ENCODE measurements around the gene CREB5.

The CREB5 gene

DNA sequence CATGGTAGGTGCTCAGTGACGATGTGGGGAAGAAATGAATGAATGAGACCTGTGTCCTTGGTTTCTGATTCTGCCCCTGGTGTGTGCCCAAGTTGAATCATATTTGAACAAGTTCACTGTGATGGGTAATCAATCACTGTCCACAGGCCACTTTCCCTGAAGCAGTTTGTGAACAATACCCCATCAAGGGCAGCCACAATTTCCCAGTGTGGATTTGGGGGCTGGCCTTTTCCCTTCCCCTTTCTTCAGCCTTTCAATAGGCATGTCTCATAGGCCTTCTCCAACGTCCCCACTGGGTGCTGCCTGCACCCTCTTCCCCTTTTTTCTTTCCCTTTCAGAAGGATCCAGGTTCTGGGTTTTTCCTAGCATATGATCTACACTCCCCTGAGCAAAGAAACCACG is 64.7 kb downstream of the CREB5 start:
- no peak for DNase-seq (ENCODE audit: low read depth, low spot score)

DNA sequence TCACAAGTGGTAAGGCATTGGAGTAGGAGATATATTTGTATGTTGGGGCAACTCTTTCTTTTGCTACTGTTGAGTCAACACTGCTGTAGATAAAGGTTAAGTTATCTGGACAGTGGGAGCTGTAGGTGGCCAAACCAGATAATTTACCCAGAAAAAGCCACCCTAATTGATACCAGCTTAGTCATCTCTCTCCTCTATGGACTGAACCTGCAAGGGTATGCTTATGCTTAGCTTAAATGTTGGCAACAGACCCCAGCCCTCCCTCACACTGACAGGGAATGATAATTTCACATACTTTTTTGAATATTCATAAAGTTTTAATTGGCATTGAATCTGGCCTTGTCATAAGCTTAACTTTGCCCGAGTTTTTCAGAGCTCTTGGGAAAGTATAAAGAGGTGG is 66.3 kb downstream of the CREB5 start:
- no peak for DNase-seq (ENCODE audit: low read depth, low spot score)

DNA sequence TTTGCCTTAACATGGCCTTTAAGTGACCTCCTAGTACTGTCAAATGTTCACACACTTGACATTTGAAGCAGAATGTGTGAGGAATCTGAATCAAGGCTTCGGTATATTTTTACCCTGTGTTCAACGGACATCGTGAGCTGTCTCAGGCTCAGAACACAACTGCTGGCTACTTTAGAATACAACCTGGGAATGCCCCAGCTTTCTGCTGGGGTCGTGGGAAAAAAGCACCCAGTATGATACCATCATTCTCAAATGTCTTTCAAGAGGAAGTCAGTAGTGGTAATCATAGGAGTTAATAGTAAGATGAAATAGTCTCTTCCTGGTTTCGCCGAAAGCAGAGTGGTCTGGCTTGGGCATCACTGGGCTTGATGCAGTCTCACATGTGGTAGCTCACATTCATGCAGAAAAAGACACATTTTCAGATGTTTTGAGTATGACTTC is 67.2 kb downstream of the CREB5 start:
- no peak for DNase-seq (ENCODE audit: low read depth, low spot score)

DNA sequence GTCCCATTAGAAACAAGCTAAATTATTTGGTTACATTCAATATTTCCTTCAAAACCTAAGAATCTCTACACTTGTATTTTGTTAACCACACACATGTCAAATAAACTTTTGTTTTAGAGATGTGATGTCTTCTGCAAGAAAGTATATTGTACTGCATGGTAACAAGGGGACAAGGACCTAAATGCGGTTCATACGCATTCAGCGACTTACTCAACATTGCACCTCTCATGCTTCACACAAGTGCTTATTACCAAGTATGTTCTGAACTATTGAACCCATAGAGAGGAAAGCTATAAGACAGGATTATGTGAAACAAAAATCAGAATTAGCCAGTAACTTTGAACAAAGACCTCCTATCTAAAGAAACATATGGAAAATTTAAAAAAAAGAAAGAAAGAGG is 68.3 kb downstream of the CREB5 start:
- DNase-seq (ENCODE audit: low read depth, low spot score) = no peak

DNA sequence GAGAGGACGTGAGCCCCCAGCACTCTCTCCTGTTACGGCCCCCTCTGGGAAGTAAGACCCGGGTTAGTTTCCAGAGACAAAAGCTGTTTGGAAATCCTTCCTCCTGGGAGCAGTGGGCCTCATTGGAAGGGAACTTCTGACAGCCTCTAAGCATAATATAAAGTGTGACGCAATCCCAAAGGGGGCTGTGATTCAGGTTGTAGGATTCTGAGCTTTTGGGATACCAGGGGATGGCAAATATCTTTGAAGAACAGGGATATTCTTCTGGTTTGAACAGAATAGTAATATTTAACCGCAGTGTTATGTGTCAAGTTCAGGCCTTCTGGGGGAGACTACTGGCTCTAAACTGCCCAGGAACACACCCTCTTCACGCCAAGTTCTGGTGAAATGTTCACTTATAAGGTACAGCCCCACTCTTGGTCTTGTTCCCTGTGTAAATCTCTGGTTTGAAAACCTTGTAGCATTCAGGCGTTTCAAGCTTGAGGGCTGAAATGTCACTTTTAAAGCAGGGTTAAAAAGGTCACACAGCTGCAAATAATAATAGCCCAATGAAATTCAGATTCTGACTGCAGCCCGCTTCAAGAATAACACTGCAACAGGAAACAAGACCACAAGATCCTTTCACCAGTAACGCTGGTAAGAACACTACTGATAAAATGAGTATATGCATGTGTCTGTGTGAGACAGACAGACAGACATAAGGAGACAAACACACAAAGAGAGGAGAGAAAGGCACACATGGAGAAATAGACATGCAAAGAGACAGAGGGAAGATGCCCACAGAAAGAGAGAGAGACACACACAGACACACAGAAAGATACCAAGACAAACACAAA is 69.0 kb downstream of the CREB5 start:
- DNase-seq (ENCODE audit: low read depth, low spot score) = no peak

DNA sequence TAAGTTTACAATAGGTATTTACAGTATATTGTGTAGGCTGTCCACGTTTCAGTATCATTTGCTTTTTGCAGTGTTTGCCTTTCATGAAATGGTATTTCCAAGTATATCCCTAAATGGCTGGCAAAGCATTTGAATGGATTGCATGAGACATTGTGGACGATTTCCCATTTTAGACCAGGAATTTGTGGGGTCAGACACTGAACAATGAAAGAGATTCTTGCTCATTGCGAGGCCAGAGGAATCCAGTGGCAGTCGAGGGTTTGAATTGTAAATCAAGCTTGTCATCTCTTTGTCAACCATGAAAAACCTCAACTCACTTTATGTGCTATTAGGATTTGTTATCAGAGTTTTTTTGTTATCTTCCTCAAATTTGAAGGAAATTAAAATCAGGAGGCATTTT is 70.8 kb downstream of the CREB5 start:
- DNase-seq (ENCODE audit: low read depth, low spot score) = no peak

DNA sequence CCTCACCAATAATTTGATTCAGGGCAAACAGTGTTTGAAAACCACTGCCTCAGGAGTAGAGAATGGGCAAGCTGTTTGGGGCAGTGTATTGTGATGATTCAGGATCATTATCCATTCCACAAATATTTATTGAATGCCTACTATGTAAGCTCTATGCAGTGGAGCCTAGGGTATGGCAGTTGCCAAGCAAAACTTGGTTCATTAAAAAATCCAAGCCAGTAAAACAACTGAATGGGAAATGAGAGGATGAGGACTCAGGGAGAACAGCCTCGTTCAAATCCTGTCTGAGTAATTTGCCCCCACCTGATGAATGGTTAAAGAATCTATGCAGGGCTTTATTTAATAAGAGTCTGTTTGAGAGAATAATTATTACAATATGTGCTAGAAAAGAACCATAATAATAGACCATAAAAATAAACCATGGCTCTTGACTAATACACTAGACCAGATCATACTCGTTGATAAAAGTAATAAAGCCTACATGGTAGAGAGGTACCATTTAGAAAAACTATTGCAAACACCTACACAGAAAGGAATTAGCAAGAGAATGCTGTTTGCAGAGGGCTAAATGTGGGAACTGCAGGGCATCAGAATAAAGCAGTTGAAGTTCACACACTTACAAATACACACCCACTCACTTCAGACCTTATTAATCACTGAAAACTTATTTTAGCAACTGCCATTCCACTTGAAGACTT is 71.7 kb downstream of the CREB5 start:
- DNase-seq (ENCODE audit: low read depth, low spot score) = no peak

DNA sequence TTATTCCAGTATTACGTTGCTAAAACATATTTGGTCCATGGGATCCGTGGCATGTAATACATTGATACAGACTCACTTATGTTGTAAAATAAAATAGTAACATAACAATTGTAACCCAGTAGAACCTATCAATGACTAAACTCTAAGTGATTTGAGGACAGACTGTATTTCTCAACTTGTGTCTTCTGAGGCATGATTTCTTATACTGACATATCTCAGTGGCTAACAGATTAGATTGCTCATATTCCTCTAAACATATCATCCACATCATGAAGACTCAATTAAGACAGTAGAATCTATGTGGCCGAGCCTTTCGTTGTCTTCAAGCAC is 72.3 kb downstream of the CREB5 start:
- no peak for DNase-seq (ENCODE audit: low read depth, low spot score)

DNA sequence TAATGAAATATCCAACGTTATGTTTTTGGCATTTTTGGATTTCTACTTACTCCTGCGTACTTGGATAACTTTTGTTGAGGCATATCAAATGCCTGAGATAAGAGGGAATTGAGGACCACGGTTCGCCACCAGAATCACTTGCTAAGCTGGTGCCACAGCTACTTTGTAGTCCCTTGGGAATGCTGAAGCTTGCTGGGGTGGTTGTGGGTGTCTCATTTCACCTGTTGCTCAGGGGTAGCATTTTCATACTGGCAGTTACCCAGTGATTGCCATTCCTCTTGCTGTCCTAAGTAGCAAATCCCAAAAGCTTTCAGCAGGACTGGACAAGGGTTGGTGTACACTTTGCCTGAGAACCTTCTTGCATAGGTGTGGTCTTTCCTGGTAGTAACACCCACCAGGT is 75.2 kb downstream of the CREB5 start:
- DNase-seq (ENCODE audit: low read depth, low spot score) = no peak

DNA sequence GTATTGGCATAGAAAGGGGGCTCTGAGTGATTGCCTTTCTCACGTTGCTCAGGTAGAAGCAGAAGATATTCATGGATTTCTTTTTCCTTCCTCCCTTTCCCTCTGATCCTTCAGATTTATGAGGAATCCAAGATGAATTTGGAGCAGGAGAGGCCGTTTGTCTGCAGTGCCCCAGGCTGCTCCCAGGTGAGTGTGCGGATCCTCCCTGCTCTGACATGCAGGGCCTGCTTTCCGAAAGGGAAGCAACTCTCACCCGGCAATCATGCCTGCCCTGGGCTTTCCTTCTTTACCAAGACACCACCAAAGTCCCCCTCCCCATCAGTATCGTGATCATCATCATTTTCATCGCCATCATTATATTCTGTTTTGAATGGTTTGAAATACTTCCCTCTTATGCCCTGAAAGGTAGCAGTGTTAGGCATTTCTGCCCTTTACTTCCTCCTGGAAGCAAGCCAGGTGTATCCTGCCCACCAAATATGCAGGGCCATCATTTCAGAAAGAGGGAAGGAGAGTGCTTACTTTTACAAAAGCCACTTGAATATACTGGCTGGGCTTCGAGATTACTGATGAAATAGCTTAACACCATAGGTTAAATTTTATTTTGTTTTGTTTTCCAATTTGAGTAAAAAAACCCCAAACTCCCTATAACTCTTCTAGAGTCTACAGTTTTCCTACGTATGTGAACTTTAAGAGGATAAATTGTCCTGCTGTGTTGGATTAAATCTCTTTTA is 75.9 kb downstream of the CREB5 start:
- DNase-seq (ENCODE audit: low read depth, low spot score) = no peak

DNA sequence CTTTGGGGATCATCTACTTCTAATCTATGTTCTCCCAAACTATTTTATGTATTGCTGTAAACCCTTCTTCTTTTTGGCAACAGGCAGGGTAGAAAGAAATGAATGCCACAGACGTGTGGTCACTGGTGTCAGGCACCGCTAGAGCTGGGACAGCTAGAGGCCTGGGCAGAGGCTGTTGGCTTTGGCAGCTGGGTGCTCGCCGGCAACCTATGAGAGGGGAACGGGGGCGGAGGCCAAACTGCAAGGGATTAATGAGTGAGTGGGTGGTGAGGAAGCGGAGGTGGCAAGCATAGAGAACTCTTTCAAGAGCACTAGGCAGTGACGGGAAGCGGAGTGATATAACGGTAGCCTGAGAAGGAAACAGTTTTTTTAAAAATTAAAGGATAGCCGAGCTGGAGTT is 78.5 kb downstream of the CREB5 start:
- DNase-seq (ENCODE audit: low read depth, low spot score) = no peak

DNA sequence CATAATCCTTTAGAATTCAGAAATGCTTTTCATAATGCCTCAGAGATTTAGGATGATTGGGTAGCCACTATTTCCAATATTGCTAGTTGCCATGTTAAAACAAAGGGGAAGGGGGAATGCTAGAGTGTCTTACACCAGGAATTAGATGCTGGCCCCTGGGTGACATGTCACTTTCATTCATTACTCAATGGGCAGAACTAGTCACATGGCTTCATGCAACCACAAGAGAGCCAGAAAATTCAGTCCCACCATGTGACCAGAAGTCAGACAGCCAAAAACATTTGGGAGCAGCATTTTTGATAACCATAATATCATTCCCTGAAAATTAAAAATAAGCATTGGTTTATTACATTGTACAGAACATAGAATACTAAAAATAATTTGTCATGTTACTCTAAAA is 81.2 kb downstream of the CREB5 start:
- no peak for DNase-seq (ENCODE audit: low read depth, low spot score)

DNA sequence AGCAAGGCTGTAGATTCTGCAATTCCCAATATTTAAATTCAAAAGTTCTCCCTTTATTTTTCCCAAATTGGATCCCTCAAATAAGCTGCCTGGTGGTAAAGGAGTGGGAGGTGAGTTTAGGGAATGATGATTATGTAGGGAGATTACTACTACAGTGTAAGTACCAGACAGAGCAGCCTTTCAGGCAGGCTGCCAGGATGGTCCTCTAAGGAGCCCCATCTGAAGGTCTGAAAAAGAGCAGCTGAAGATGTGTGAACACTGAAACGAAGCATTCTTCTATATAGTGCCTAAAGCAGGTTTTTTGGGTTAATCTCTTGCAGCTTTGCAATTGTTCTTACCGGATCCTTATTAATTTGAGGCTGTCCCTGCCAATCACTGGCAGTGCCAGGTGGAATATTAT is 84.7 kb downstream of the CREB5 start:
- no peak for DNase-seq (ENCODE audit: low read depth, low spot score)

DNA sequence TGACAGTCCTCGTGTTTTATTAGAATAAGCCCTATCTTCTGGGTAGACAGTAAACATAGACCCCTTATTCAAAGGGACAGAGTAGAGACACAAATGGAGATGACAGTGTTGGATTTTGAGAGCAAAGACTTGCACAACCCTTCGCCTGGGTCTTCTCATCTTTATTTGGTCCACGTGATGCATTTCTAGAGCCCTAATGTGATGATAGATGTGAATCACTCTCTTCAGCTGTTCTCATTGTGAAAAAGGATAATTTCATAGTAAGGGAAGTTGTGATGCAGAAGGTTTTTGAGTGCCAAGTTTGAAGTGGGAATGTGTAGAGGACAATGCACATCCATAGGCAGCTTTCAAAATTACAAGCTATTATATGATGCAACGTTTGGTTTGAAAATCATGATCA is 86.3 kb downstream of the CREB5 start:
- no peak for DNase-seq (ENCODE audit: low read depth, low spot score)

DNA sequence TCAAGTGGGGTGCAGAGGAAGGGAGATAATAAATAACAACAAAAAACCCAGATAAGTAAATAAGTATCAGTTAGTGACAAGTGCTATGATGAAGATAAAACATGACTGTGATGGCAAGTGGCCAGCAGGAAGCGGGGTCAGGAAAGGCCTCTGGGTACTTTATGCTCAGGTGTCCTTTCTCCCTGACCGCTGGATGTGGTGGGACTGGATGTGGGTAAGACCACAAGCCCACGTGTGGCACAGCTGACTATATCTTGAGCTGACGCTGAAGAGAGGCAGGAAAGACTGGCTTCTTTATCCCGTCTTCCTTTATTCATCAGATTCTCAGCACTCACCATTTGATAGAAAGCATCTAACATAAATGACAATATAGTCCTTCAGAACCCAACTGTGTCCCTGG is 87.8 kb downstream of the CREB5 start:
- no peak for DNase-seq (ENCODE audit: low read depth, low spot score)

DNA sequence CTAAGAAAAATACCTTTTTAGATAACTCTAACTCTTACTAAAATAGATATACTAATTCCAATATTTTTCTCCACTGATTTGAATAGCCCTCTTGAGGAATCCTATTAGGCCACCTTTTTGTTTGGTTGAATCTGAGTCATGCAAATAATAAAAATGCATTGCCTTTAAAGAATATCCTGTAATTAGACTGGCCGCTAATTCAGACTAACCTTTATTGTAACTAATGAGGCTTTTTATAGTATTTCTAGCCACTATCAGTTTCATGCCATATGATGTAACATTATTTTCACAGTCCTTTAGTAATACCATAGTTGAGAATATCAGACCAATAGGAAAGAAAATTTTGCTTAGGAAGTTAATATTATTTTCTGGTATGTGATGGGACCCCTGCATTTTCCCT is 90.1 kb downstream of the CREB5 start:
- DNase-seq (ENCODE audit: low read depth, low spot score) = no peak

DNA sequence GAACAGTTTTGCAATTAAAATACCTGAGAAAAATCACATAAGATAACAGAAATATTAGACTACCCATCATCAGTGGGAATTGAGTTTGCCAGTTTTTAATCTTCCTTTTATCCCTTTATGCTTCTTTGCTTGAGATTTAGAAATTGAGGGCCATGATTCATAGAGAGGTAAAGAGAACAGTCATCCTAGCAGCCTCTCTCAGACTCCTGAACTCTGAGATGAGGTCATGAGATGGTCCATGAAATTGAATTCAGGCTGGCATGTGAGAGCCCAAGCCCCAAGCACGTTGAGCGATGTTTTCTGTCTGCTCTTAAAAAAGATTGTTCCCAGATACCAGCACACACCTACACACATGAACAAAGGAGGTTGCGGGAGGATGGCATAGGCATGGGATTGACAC is 91.1 kb downstream of the CREB5 start:
- DNase-seq (ENCODE audit: low read depth, low spot score) = no peak

DNA sequence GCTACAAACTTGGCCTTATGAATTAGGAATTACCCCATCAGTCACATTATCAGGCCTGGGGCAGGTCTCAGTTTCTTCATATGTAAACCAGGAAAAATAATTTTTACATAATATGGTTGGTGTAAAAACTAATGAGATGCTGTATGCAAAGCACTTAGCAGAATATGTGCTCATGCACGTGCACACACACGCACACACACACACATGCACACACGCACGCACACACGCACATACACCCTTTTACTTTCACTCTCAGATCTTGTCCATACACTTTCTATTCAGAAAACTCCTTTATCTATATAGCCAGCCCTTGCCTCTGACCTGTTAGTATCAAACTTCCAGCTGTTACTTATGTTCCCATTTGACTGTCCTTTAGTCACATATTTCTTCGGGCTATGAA is 92.7 kb downstream of the CREB5 start:
- DNase-seq (ENCODE audit: low read depth, low spot score) = no peak

DNA sequence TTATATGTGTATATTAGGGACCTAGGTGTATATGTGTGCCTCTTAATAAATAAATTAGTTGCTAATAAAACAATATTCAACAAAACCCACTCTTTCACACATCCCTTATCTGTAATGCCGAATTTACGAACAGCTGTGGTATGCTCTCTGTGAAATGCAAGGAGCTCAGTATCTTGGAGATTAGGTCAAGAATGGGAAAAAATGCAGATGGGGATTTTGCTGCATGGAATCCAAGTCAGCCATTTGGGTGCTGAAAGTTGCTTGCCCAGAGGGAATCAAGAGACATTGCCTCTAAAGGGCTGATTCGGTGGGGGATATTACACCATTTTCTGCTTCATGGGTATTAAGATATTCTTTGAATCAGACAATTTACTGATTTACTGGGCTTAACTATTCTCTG is 93.5 kb downstream of the CREB5 start:
- DNase-seq (ENCODE audit: low read depth, low spot score) = no peak

DNA sequence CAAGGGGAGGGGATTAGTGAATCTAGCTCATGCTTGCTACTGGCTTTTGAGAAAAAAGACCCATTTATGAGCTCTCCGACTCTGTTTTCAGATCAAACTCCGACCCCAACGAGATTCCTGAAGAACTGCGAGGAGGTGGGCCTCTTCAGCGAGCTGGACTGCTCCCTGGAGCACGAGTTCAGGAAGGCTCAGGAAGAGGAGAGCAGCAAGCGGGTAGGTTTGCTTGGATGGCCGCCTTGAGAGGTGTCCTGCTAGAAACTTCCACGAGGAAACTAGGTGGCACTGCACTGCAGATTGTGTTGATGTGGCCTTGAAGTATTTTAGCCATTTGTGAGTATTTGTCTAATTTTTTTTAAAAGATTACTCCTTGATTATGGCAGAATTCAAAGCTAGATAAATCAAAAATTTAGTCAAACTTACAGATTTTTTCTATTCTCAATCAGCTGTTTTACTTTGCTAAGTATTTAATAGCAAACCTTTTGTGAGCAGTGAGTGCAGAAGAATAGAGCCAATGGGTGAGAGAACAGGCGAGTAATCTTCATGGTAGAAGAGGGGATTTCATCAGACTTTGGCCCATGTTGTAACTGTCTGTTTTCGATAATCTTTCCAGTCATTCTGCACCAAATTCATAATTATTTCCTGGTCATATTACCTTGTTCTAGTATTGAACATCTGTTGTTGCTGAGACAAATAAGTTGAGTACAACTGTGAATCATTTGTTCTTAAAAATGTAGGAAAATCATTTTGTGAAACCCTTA is 95.4 kb downstream of the CREB5 start:
- no peak for DNase-seq (ENCODE audit: low read depth, low spot score)

DNA sequence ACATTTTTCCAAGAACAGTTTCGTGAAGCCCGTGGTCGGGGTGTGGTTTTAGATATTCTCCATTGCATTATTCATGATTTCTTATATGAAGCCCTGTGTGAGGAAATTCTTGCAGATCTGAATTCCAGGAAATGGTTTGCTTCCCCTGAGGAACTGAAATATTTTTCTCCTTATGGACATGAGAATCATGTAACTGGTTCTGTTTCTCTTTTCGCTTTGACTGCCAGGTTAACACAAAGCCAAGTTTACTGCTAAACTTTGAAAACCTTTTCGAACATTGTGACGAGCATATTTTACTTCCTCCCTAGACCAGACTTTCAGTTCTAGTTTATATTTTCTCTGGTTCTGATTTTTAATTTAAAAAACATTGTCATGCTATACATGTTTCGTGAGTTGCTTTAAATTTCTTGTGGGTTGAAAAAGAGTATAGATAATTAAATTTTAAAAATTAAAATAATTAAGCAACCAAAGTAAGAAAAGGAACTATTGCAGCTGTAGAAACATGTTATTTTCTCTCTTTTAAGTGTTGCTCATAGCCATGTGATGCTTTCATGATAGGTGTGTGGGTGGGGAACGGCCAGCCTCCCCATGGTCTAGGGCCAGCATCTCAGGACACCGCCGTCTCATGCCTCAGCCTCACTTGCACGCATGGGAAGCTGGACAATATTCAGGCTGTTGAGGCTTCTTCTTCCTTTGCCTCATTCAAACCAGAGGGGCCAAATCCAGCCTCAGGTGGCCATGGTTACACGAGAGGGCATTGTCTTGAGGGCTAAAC is 97.1 kb downstream of the CREB5 start:
- no peak for DNase-seq (ENCODE audit: low read depth, low spot score)
